Ovary (tissue), 9 donors: Measurements from ENCODE around the gene TPD52L1. TPM values are rescaled to one million over a fixed set of nuclear protein-coding genes. Genes with fewer than 3 reads are reported as not detected.
A peak's percentile ranks its signal among the peaks of the same experiment; 100 is the strongest.

Experiments used
- DNase-seq, 5 donors: peaks; one replicate each; pipeline ENCODE4 v3.0.0-alpha.2; 2019 to 2020
- H3K27ac ChIP-seq, 2 donors: fragments of 200-600 bp; one replicate each; pipeline versions ENCODE4 v1.5.1 to v1.8.0; 2019 to 2022
- H3K27me3 ChIP-seq: fragments of 200-600 bp; one replicate; pipeline ENCODE4 v1.8.0; 2022
- H3K36me3 ChIP-seq: fragments of 200-600 bp; sonication (generic); one replicate; pipeline ENCODE4 v1.5.1; 2019
- H3K4me1 ChIP-seq: one replicate; pipeline ENCODE4 v1.8.1; 2013; ENCODE audit warnings: mild to moderate bottlenecking, moderate library complexity; ENCODE audit not compliant: insufficient read depth
- H3K4me3 ChIP-seq: fragments of 200-600 bp; sonication (generic); one replicate; pipeline ENCODE4 v1.5.1; 2017
- H3K9me3 ChIP-seq, 2 donors: fragments of 200-600 bp in 1 of 2; sonication (generic) in 1 of 2; one replicate each; pipeline versions ENCODE4 v1.5.1 to v1.8.1; 2013 to 2019; ENCODE audit warnings: mild to moderate bottlenecking in 1 of 2, moderate library complexity in 1 of 2
- CTCF ChIP-seq, 3 donors: fragments of 450-650 bp in 2 of 3; fragments of 200-600 bp in 1 of 3; IDR thresholded peaks; one replicate each; pipeline versions ENCODE4 v1.5.1 to v1.8.0; 2016 to 2022; ENCODE audit warnings: antibody characterized with exemption in 3 of 3, mild to moderate bottlenecking in 1 of 3
- EP300 ChIP-seq: sonication (generic); formaldehyde crosslinking; IDR thresholded peaks from one replicate; pipeline ENCODE4 v1.6.1; 2017; ENCODE audit warnings: antibody characterized with exemption
- POLR2A ChIP-seq: fragments of 450-650 bp; IDR thresholded peaks from one replicate; pipeline ENCODE4 v1.6.1; 2017; ENCODE audit warnings: antibody characterized with exemption, mild to moderate bottlenecking, moderate library complexity
- WGBS, 3 donors: extraction: QIAGEN DNeasy Blood & Tissue Kit in 1 of 3; methylation state at CpG; one replicate each; pipeline versions ENCODE4 v1.1.5 to v1.1.7; 2013 to 2017; 5-methylcytosine and 5-hydroxymethylcytosine counted together
- intact Hi-C, 4 donors: fragments of 100-400 bp; cut with DNase I; formaldehyde crosslinking; loops; one replicate each; pipeline versions ENCODE4 v1.11.0 to v1.15.1; 2022 to 2023
- polyA plus RNA-seq, 2 donors: library from polyadenylated mRNA; stranded (reverse); fragments of 200-250 nt in 1 of 2; fragments of 350-450 nt in 1 of 2; fragmentation: Illumina TruSeq in 1 of 2; extraction: RNeasy Lipid Tissue Mini Kit (QIAGEN cat#74804) in 1 of 2; gene quantifications; one replicate each; pipeline ENCODE4 v1.2.3, GENCODE V29; 2013 to 2014
- total RNA-seq, 7 donors: library from RNA; depleted of rRNA in 2 of 7; stranded (reverse); fragments of >200 nt in 2 of 7; fragmentation: NEBNext Ultra II Directional in 3 of 7; extraction: Animal tissue kit (Norgen Biotek cat#: 25700) in 3 of 7; gene quantifications; one replicate each; pipeline versions ENCODE4 v1.1.0 to v1.2.4, GENCODE V29; 2016 to 2023
- donor health status: DM: no; HTN: no; CAD: no; lungs with moderate emphysema.
- donor health status: DM: no; HTN: no; CAD: no.
- donor health status: Bipolar disorder and iron deficiency.
- donor health status: DM: yes; HTN: yes; CAD: no.
- donor health status: DM: no; HTN: no; CAD: no.
- donor health status: DM: yes; HTN: yes; CAD: no.

The TPD52L1 gene
- total and polyA plus RNA-seq, 9 donors = 14.4 to 154 (median 27.4) TPM

GRCh38 chr6:125200941-125201340 lies 47.4 kb downstream of the TPD52L1 start:
- TF ChIP-seq CTCF (IDR thresholded peaks at IDR 0.05) (no peak), POLR2A (no peak), EP300 (no peak)
- no peaks in the 10 kb centered on the region for H3K27me3 ChIP-seq
- no peaks in the 10 kb centered on the region for H3K9me3 ChIP-seq
- H3K4me3 ChIP-seq = no peak overlapping the region
- 90 to 95% (median 90%) methylated on average over 3 of the region's 3 CpGs for WGBS, 3 donors
- intact Hi-C loops = no loop called here
- no peaks in the 10 kb centered on the region for H3K36me3 ChIP-seq
- H3K4me1 ChIP-seq = peaks cover 17% of the 10 kb centered on the region
- no peak for DNase-seq
- H3K27ac ChIP-seq = no peak overlapping the region

- WGBS, 3 donors = 21 to 31% (median 25%) methylated on average over 7 of the region's 7 CpGs
- DNase-seq = peak in 4 of 5 donors; percentile 52 to 58 (median 55)
- no peaks in the 10 kb centered on the region for H3K9me3 ChIP-seq
- H3K36me3 ChIP-seq = no peaks in the 10 kb centered on the region
- H3K4me1 ChIP-seq = peaks cover 11% of the 10 kb centered on the region
- no peak overlapping the region for H3K27ac ChIP-seq
- no peak for TF ChIP-seq POLR2A
- no peak for TF ChIP-seq EP300
- no peak for TF ChIP-seq CTCF (IDR thresholded peaks at IDR 0.05)
- H3K4me3 ChIP-seq = no peak overlapping the region
- intact Hi-C loops = no loop called here
- no peaks in the 10 kb centered on the region for H3K27me3 ChIP-seq
Observed at GRCh38 chr6:125201961-125202729, 48.6 kb downstream of the TPD52L1 start.

- Histone ChIP-seq H3K27me3 (no peaks in the 10 kb centered on the region), H3K4me1 (peaks cover 7% of the 10 kb centered on the region), H3K27ac (no peak overlapping the region), H3K4me3 (no peak overlapping the region), H3K36me3 (no peaks in the 10 kb centered on the region), H3K9me3 (no peaks in the 10 kb centered on the region)
- DNase-seq = no peak
- TF ChIP-seq CTCF (IDR thresholded peaks at IDR 0.05) = no peak
- TF ChIP-seq POLR2A = no peak
- no peak for TF ChIP-seq EP300
- intact Hi-C loops = no loop called here
Observed at GRCh38 chr6:125203395-125203794, 49.8 kb downstream of the TPD52L1 start.

- no peak overlapping the region for H3K4me3 ChIP-seq
- intact Hi-C loops = no loop called here
- TF ChIP-seq CTCF (IDR thresholded peaks at IDR 0.05) (no peak), EP300 (no peak), POLR2A (no peak)
- no peaks in the 10 kb centered on the region for H3K36me3 ChIP-seq
- no peak for DNase-seq
- peaks cover 5% of the 10 kb centered on the region for H3K4me1 ChIP-seq
- no peaks in the 10 kb centered on the region for H3K27me3 ChIP-seq
- H3K27ac ChIP-seq = no peak overlapping the region
- no peaks in the 10 kb centered on the region for H3K9me3 ChIP-seq
- 72 to 82% (median 80%) methylated on average over 2 of the region's 2 CpGs for WGBS, 3 donors
Observed at GRCh38 chr6:125205931-125206330, 52.4 kb downstream of the TPD52L1 start.
